ENCODE measurements around the gene CCHCR1. TPM values are rescaled to one million over a fixed set of nuclear protein-coding genes. Genes with fewer than 3 reads are reported as not detected.

Gene CCHCR1
- total and polyA plus RNA-seq, 2 experiments from 2014 or later, result 19.8 to 46.7 TPM

- TF ChIP-seq EZH2phosphoT487 (IDR thresholded peaks at IDR 0.05; ENCODE audit: unreplicated experiment) (no peak), ZNF114 (CRISPR knock-in tag; IDR thresholded peaks at IDR 0.05) (no peak), STAT1 (IDR thresholded peaks at IDR 0.05; ENCODE audit: unreplicated experiment) (no peak), NANOG (IDR thresholded peaks at IDR 0.05; ENCODE audit: borderline replicate concordance) (no peak)
- TF ChIP-seq, protein P1, sequence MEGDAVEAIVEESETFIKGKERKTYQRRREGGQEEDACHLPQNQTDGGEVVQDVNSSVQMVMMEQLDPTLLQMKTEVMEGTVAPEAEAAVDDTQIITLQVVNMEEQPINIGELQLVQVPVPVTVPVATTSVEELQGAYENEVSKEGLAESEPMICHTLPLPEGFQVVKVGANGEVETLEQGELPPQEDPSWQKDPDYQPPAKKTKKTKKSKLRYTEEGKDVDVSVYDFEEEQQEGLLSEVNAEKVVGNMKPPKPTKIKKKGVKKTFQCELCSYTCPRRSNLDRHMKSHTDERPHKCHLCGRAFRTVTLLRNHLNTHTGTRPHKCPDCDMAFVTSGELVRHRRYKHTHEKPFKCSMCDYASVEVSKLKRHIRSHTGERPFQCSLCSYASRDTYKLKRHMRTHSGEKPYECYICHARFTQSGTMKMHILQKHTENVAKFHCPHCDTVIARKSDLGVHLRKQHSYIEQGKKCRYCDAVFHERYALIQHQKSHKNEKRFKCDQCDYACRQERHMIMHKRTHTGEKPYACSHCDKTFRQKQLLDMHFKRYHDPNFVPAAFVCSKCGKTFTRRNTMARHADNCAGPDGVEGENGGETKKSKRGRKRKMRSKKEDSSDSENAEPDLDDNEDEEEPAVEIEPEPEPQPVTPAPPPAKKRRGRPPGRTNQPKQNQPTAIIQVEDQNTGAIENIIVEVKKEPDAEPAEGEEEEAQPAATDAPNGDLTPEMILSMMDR (conservative IDR thresholded peaks at IDR 0.05; ENCODE audit: low read depth in 2 of 2), result no peak
- TF ChIP-seq, protein P2, sequence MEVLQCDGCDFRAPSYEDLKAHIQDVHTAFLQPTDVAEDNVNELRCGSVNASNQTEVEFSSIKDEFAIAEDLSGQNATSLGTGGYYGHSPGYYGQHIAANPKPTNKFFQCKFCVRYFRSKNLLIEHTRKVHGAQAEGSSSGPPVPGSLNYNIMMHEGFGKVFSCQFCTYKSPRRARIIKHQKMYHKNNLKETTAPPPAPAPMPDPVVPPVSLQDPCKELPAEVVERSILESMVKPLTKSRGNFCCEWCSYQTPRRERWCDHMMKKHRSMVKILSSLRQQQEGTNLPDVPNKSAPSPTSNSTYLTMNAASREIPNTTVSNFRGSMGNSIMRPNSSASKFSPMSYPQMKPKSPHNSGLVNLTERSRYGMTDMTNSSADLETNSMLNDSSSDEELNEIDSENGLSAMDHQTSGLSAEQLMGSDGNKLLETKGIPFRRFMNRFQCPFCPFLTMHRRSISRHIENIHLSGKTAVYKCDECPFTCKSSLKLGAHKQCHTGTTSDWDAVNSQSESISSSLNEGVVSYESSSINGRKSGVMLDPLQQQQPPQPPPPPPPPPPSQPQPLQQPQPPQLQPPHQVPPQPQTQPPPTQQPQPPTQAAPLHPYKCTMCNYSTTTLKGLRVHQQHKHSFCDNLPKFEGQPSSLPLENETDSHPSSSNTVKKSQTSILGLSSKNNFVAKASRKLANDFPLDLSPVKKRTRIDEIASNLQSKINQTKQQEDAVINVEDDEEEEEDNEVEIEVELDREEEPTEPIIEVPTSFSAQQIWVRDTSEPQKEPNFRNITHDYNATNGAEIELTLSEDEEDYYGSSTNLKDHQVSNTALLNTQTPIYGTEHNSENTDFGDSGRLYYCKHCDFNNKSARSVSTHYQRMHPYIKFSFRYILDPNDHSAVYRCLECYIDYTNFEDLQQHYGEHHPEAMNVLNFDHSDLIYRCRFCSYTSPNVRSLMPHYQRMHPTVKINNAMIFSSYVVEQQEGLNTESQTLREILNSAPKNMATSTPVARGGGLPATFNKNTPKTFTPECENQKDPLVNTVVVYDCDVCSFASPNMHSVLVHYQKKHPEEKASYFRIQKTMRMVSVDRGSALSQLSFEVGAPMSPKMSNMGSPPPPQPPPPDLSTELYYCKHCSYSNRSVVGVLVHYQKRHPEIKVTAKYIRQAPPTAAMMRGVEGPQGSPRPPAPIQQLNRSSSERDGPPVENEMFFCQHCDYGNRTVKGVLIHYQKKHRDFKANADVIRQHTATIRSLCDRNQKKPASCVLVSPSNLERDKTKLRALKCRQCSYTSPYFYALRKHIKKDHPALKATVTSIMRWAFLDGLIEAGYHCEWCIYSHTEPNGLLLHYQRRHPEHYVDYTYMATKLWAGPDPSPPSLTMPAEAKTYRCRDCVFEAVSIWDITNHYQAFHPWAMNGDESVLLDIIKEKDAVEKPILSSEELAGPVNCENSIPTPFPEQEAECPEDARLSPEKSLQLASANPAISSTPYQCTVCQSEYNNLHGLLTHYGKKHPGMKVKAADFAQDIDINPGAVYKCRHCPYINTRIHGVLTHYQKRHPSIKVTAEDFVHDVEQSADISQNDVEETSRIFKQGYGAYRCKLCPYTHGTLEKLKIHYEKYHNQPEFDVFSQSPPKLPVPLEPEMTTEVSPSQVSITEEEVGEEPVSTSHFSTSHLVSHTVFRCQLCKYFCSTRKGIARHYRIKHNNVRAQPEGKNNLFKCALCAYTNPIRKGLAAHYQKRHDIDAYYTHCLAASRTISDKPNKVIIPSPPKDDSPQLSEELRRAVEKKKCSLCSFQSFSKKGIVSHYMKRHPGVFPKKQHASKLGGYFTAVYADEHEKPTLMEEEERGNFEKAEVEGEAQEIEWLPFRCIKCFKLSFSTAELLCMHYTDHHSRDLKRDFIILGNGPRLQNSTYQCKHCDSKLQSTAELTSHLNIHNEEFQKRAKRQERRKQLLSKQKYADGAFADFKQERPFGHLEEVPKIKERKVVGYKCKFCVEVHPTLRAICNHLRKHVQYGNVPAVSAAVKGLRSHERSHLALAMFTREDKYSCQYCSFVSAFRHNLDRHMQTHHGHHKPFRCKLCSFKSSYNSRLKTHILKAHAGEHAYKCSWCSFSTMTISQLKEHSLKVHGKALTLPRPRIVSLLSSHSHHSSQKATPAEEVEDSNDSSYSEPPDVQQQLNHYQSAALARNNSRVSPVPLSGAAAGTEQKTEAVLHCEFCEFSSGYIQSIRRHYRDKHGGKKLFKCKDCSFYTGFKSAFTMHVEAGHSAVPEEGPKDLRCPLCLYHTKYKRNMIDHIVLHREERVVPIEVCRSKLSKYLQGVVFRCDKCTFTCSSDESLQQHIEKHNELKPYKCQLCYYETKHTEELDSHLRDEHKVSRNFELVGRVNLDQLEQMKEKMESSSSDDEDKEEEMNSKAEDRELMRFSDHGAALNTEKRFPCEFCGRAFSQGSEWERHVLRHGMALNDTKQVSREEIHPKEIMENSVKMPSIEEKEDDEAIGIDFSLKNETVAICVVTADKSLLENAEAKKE (CRISPR knock-in tag; IDR thresholded peaks at IDR 0.05), result no peak
Observed at GRCh38 chr6:31125586-31126363, 31.8 kb downstream of the CCHCR1 start (continued).

DNA sequence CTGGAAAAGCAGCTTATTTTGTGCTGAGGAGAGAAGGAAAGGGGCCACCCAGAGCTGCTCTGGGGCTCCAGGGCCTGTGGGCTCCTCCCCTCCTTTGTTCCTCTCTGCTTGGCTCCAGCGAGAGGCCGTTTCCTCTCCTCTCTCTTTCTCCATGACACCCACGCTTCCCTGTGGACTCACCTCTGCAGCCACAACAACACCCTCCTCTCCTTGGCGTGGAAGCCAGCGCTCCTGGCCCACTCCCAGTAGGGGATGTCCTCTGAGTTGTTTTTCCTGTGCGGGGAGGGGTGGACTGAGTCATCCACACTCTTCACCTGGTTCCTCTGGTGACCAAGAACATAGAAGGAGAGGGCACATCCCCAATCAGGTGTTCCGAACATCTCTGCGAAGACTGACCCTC, 32.4 kb downstream of the CCHCR1 start:
- ATAC-seq (peak; percentile 23), DNase-seq (ENCODE audit: low spot score) (no peak)
- Histone ChIP-seq H3K4me3 (no peak overlapping the region), H3K79me2 (replicated peaks; ENCODE audit: insufficient read depth) (no peaks in the 10 kb centered on the region), H2AFZ (peak overlapping the region; percentile 91), H3K27me3 (ENCODE audit: insufficient read depth) (no peaks in the 10 kb centered on the region), H3K27ac (ENCODE audit: low read depth) (no peak overlapping the region), H4K20me1 (replicated peaks; ENCODE audit: insufficient read depth) (no peaks in the 10 kb centered on the region), H3F3A (replicated peaks; ENCODE audit: low read depth) (0 out of 2 replicates have a peak, but pooled peaks cover 4% of the 10 kb centered on the region), H3K9me2 (ENCODE audit: insufficient read depth) (no peaks in the 10 kb centered on the region), H3K4me2 (no peak overlapping the region), H3K4me1 (ENCODE audit: insufficient read depth) (0 out of 2 replicates have a peak, but pooled peaks cover 4% of the 10 kb centered on the region), H3K36me3 (ENCODE audit: insufficient read depth) (no peaks in the 10 kb centered on the region)
- Mint-ChIP-seq H3K27ac (no peak overlapping the region; the same call in 1 of the 2 replicates), H3K4me3 (no peak overlapping the region), H3K9me3 (no peaks in the 10 kb centered on the region; the same call in 2 of the 3 replicates), H3K27me3 (ENCODE audit: insufficient read depth, low read depth, poor library complexity) (peaks cover 12% of the 10 kb centered on the region), H3K36me3 (ENCODE audit: low read depth) (no peaks in the 10 kb centered on the region), H3K4me1 (peaks cover 24% of the 10 kb centered on the region)
- TF ChIP-seq, protein P1 (conservative IDR thresholded peaks at IDR 0.05; ENCODE audit: low read depth in 2 of 2), result no peak
- TF ChIP-seq ZNF331 (CRISPR knock-in tag; IDR thresholded peaks at IDR 0.05; ENCODE audit: low read depth) (no peak), JUNB (IDR thresholded peaks at IDR 0.05; ENCODE audit: unreplicated experiment) (no peak), ZNF114 (CRISPR knock-in tag; IDR thresholded peaks at IDR 0.05) (no peak), POLR2AphosphoS5 (IDR thresholded peaks at IDR 0.05; ENCODE audit: low read depth) (no peak), STAT1 (IDR thresholded peaks at IDR 0.05; ENCODE audit: unreplicated experiment) (no peak)
- TF ChIP-seq, protein P3, sequence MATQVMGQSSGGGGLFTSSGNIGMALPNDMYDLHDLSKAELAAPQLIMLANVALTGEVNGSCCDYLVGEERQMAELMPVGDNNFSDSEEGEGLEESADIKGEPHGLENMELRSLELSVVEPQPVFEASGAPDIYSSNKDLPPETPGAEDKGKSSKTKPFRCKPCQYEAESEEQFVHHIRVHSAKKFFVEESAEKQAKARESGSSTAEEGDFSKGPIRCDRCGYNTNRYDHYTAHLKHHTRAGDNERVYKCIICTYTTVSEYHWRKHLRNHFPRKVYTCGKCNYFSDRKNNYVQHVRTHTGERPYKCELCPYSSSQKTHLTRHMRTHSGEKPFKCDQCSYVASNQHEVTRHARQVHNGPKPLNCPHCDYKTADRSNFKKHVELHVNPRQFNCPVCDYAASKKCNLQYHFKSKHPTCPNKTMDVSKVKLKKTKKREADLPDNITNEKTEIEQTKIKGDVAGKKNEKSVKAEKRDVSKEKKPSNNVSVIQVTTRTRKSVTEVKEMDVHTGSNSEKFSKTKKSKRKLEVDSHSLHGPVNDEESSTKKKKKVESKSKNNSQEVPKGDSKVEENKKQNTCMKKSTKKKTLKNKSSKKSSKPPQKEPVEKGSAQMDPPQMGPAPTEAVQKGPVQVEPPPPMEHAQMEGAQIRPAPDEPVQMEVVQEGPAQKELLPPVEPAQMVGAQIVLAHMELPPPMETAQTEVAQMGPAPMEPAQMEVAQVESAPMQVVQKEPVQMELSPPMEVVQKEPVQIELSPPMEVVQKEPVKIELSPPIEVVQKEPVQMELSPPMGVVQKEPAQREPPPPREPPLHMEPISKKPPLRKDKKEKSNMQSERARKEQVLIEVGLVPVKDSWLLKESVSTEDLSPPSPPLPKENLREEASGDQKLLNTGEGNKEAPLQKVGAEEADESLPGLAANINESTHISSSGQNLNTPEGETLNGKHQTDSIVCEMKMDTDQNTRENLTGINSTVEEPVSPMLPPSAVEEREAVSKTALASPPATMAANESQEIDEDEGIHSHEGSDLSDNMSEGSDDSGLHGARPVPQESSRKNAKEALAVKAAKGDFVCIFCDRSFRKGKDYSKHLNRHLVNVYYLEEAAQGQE (IDR thresholded peaks at IDR 0.05; ENCODE audit: unreplicated experiment), result no peak
